GM12878 (cell line): ENCODE data around the gene DGKE. TPM values are rescaled to one million over a fixed set of nuclear protein-coding genes. Genes with fewer than 3 reads are reported as not detected.

Source experiments
- ASH2L ChIP-seq: fragments of 300-600, 200-600 bp; sonication (generic); IDR thresholded peaks from 2 replicates; pipeline ENCODE4 v1.6.1; 2017; ENCODE audit warnings: low read depth, mild to moderate bottlenecking, borderline replicate concordance
- BACH1 ChIP-seq: fragments of 450-650 bp; IDR thresholded peaks from 2 replicates; pipeline ENCODE4 v1.6.1; 2017; ENCODE audit warnings: mild to moderate bottlenecking, borderline replicate concordance
- CHD1 ChIP-seq: IDR thresholded peaks from 2 replicates; pipeline ENCODE4 v1.6.1; 2012; ENCODE audit warnings: low read depth, low read length, improper control_type of control experiment
- EED ChIP-seq: sonication (generic); IDR thresholded peaks from 2 replicates; pipeline ENCODE4 v1.6.1; 2016; ENCODE audit warnings: antibody characterized with exemption, low read depth
- ESRRA ChIP-seq: IDR thresholded peaks from 2 replicates; pipeline ENCODE4 v1.6.1; 2012; ENCODE audit warnings: mild to moderate bottlenecking, low read length, improper control_type of control experiment
- MYB ChIP-seq: fragments of 150-350 bp; IDR thresholded peaks from 2 replicates; pipeline ENCODE4 v1.6.1; 2014; ENCODE audit warnings: mild to moderate bottlenecking, low read depth, low read length, borderline replicate concordance
- PKNOX1 ChIP-seq: fragments of 450-650 bp; IDR thresholded peaks from 2 replicates; pipeline ENCODE4 v1.6.1; 2016; ENCODE audit warnings: mild to moderate bottlenecking
- POLR2AphosphoS2 ChIP-seq: IDR thresholded peaks from 2 replicates; pipeline ENCODE4 v1.6.1; 2011; ENCODE audit warnings: low read depth, mild to moderate bottlenecking, low read length, improper control_type of control experiment, moderate library complexity
- POU2F2 ChIP-seq: IDR thresholded peaks from 3 replicates; pipeline ENCODE4 v1.6.1; 2011; ENCODE audit warnings: low read depth, mild to moderate bottlenecking, low read length, borderline replicate concordance
- SMC3 ChIP-seq: IDR thresholded peaks from 2 replicates; pipeline ENCODE4 v1.6.1; 2011; ENCODE audit warnings: low read length, improper control_type of control experiment, borderline replicate concordance
- SUPT20H ChIP-seq: IDR thresholded peaks from 2 replicates; pipeline ENCODE4 v1.6.1; 2011; ENCODE audit warnings: low read depth, mild to moderate bottlenecking, low read length, moderate library complexity, borderline replicate concordance; ENCODE audit not compliant: control insufficient read depth
- TCF3 ChIP-seq: IDR thresholded peaks from 2 replicates; pipeline ENCODE4 v1.6.1; 2012; ENCODE audit warnings: low read depth, mild to moderate bottlenecking, low read length, borderline replicate concordance; ENCODE audit not compliant: insufficient read depth
- USF2 ChIP-seq: IDR thresholded peaks from 2 replicates; pipeline ENCODE4 v1.6.1; 2011; ENCODE audit warnings: low read depth, low read length, improper control_type of control experiment, borderline replicate concordance
- ZNF592 ChIP-seq: fragments of 450-650 bp; IDR thresholded peaks from 2 replicates; pipeline ENCODE4 v1.6.1; 2017; ENCODE audit warnings: mild to moderate bottlenecking, moderate library complexity
- ZSCAN29 ChIP-seq: fragments of 450-650 bp; IDR thresholded peaks from 2 replicates; pipeline ENCODE4 v1.6.1; 2017; ENCODE audit warnings: mild to moderate bottlenecking, moderate library complexity
- polyA plus RNA-seq, 11 experiments: library from polyadenylated mRNA; depleted of rRNA in 4 of 11; unstranded in 6 of 11; stranded (reverse) in 5 of 11; fragments of >200 nt; fragmentation: Nextera tagmentation in 4 of 11; fragmentation: Illumina TruSeq in 1 of 11; extraction: Ambion mirVana in 4 of 11; extraction: Trizol in 1 of 11; gene quantifications; 1 replicate in 1 of 11; 2 replicates in 10 of 11; pipeline versions ENCODE4 v1.2.1 to v1.2.3, GENCODE V29; 2011 to 2016; ENCODE audit warnings: inconsistent platforms in 2 of 11, missing spikeins in 2 of 11, low read depth in 1 of 11
- total RNA-seq, 4 experiments: library from RNA; depleted of rRNA in 3 of 4; stranded (reverse); fragments of >200 nt in 3 of 4; fragmentation: Illumina TruSeq in 1 of 4; extraction: Trizol in 1 of 4; gene quantifications; 2 replicates each; pipeline versions ENCODE4 v1.2.1 to v1.2.3, GENCODE V29; 2013 to 2021
- TF ChIP-seq, protein P1 (sequence below): fragments of 150-350 bp; IDR thresholded peaks from 2 replicates; pipeline ENCODE4 v1.6.1; 2016; ENCODE audit warnings: low read depth, low read length
- TF ChIP-seq, protein P2 (sequence below): fragments of 450-650 bp; IDR thresholded peaks from 2 replicates; pipeline ENCODE4 v1.6.1; 2017; ENCODE audit warnings: mild to moderate bottlenecking

DGKE gene
- total and polyA plus RNA-seq, 10 of the 15 experiments (the other 5 are each of a cell fraction or from before 2014, with no cell fraction given): 2.8 to 18.0 (median 11.6) TPM

- TF ChIP-seq, protein P1, sequence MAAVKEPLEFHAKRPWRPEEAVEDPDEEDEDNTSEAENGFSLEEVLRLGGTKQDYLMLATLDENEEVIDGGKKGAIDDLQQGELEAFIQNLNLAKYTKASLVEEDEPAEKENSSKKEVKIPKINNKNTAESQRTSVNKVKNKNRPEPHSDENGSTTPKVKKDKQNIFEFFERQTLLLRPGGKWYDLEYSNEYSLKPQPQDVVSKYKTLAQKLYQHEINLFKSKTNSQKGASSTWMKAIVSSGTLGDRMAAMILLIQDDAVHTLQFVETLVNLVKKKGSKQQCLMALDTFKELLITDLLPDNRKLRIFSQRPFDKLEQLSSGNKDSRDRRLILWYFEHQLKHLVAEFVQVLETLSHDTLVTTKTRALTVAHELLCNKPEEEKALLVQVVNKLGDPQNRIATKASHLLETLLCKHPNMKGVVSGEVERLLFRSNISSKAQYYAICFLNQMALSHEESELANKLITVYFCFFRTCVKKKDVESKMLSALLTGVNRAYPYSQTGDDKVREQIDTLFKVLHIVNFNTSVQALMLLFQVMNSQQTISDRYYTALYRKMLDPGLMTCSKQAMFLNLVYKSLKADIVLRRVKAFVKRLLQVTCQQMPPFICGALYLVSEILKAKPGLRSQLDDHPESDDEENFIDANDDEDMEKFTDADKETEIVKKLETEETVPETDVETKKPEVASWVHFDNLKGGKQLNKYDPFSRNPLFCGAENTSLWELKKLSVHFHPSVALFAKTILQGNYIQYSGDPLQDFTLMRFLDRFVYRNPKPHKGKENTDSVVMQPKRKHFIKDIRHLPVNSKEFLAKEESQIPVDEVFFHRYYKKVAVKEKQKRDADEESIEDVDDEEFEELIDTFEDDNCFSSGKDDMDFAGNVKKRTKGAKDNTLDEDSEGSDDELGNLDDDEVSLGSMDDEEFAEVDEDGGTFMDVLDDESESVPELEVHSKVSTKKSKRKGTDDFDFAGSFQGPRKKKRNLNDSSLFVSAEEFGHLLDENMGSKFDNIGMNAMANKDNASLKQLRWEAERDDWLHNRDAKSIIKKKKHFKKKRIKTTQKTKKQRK: no peak
- no peak for TF ChIP-seq MYB
- no peak for TF ChIP-seq PKNOX1
- no peak for TF ChIP-seq SUPT20H
- TF ChIP-seq EED: 0 out of 2 replicates have a peak, but pooled peaks have one; percentile 32
- peak; percentile 90; the same call in 2 of the 3 replicates for TF ChIP-seq POU2F2
- TF ChIP-seq ZNF592: no peak
- peak; percentile 85 for TF ChIP-seq TCF3
- no peak for TF ChIP-seq CHD1
- TF ChIP-seq POLR2AphosphoS2: peak; percentile 96
- peak; percentile 87 for TF ChIP-seq BACH1
- 0 out of 2 replicates have a peak, but pooled peaks have one; percentile 66 for TF ChIP-seq ASH2L
- TF ChIP-seq SMC3: no peak
- TF ChIP-seq ESRRA: no peak
- TF ChIP-seq ZSCAN29: peak; percentile 25; the same call in 1 of the 2 replicates
- TF ChIP-seq, protein P2, sequence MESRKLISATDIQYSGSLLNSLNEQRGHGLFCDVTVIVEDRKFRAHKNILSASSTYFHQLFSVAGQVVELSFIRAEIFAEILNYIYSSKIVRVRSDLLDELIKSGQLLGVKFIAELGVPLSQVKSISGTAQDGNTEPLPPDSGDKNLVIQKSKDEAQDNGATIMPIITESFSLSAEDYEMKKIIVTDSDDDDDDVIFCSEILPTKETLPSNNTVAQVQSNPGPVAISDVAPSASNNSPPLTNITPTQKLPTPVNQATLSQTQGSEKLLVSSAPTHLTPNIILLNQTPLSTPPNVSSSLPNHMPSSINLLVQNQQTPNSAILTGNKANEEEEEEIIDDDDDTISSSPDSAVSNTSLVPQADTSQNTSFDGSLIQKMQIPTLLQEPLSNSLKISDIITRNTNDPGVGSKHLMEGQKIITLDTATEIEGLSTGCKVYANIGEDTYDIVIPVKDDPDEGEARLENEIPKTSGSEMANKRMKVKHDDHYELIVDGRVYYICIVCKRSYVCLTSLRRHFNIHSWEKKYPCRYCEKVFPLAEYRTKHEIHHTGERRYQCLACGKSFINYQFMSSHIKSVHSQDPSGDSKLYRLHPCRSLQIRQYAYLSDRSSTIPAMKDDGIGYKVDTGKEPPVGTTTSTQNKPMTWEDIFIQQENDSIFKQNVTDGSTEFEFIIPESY: no peak
- peak; percentile 73 for TF ChIP-seq USF2
- TF ChIP-seq, all 136 proteins: peak for 51
Measured at GRCh38 chr17:56913867-56914580, 80.1 kb downstream of the DGKE start, which contains the start of gene TRIM25 (continued).
